Measurements from ENCODE around the gene TNNC2.
"Not testable (repeated sequence)": the region's sequence is repeated elsewhere in the genome, so short reads cannot be mapped to it uniquely, and the experiment has no call there.

The TNNC2 gene

DNA sequence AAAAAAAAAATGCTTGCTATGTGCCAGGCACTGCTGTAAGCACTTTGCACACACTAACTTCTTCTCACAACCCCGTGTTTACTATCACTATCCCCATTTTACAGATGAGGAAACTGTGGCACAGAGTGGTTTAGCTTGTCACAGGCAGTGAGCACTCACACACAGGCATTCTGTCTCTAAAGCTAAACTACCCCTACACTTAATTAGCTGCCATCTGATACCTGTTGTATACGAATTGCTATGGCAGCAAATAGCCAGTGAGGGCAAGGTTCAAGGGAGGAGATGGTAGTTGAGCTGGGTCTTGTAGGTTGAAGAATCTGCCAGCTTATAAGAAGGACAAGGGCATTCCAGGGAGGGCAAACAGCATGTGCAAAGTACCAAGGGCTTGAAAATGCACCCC lies 5.2 kb downstream of the TNNC2 start:
- DNase-seq (ENCODE audit: low read depth) = no peak

DNA sequence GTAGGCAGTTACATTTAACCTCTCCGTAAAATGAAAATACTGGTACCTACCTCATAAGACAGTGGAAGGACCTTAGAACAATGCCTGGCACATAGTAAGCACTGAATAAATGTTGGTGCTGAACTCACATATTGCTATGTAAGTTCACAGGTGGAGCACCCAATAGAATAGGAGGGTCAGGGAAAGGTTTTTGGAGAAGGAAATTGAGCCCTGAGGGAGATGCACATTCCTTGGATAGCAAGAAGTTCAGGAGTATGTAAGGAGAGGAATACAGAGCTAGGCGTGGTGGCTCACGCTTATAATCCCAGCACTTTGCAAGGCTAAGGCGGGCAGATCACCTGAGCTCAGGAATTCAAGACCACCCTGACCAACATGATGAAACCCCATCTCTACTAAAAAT lies 7.6 kb downstream of the TNNC2 start:
- no peak for DNase-seq (ENCODE audit: low read depth)

DNA sequence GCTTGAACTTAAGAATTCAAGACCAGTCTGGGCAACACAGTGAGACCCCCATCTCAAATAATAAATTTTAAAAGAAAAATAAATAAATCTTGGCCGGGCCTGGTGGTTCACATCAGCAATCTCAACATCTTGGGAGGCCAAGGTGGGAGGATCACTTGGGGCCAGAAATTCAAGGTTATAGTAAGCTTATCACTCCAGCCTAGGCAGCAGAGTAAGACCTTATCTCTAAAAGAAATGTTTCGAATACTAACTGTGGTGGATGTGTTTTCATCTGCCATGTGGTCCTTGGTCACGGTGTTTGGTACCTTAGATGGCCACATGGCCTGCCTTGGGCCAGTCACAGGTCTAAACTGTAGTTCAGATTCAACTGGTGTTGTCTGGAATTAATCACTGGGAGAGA lies 8.9 kb downstream of the TNNC2 start:
- no peak for DNase-seq (ENCODE audit: low read depth)

DNA sequence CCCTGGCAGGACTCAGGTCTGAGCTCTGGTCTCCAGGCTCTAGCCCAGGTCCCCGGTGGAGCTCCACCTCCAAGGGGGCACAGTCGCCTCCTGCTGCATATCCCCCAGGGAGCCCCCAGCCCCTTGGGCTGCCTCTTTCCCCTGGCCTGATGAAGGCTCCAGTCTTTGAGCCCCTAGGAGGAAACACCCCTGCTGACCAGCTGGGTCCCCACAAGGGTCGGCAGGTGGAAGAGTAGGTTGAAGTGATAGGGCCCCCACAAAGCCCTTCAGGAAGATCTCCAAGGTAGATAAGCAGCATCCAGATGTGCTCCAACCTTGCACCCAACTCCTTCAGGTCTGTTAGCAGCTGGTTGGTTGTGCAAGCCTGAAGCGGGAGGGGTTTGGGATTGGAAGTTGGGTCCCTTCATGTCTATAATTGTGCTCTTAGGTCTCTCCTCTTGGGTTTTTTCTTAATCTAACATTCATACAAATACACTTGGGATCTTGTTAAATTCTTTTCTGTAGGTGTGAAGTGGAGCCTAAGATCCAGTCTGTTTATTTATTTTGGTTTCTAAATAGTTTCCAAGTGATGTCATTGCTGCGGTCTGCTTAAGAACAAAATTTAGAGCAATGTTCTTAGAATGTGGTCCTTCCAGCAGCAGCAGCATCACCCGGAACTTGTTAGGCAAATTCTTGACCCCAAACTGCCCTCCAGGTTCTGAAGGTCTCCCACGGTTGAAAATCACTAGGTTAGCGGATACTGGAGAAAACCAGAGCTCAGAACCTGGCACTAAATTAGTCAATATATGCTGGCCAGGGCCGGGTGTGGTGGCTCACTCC lies 9.5 kb downstream of the TNNC2 start:
- peak; percentile 89 for DNase-seq (ENCODE audit: low read depth)

DNA sequence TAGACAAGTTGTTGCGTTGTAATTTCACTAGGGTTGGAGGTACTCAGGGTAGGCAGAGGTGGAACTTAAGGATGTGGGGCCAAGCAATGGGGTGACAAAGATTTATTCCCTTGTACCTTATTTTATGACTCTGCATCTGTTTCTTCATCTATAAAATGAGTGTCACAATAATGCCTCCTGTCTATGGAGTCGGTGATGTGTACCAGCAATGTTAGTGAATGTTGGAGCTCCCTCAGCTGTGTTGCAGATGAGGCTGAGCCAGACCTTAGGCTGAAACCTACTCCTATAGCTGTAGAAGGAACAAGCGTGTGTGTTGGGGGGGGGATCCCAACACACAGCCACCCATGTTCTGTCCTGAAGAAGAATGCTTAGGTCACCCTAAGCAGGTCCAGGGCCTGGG lies 10.2 kb downstream of the TNNC2 start:
- DNase-seq (ENCODE audit: low read depth) = no peak

DNA sequence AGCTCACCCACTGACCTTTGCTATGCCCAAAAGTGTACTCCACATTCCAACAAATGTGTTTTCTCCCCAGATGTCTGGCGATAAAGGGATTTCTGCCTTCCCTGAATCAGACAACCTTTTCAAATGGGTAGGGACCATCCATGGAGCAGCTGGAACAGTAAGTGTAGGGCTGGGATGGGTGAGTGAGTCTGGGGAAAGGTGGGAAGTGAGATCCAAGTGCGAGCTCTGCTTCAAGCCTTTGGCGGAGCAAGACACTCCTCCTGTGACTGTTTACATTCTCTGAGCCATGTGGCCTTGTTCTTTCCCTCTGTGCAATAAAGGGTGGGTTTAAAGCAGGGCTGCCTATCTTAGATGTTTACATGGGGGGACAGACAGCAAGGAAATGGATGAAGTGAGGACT lies 12.8 kb downstream of the TNNC2 start:
- no peak for DNase-seq (ENCODE audit: low read depth)

DNA sequence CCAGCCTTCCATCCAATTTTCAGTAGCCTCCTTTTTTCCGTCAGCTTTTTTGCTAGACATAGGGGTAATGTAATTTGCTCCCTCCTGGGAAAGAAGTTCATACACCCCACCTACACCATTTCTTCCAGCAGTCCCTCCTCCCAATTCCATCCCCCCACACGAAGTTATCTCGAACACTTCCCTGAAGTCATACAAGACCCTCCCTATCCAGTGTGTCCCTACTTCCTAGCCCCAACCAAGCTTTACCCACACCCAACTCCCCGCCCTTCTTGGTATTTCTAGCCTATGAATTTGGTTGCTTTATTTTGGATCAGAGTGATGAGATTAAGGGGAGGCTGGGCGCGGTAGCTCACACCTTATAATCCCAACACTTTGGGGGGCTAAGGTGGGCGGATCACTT lies 13.6 kb downstream of the TNNC2 start:
- DNase-seq (ENCODE audit: low read depth) = no peak

DNA sequence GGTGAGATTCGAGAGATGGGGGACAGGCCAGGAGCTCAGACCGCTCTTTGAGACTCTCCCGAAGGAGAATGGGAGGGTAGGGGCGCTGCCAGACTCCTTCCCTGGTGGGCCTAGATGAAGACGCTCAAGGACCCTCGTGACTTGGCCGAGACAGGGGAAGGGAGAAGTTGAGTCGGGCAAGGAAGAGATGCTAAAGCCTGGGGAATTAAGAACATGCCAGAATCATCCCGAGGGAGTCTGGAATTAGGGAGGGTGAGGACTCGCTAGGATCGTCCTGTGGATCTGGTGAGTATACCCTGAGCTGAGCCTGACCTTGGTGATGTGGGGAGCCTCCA lies 14.1 kb downstream of the TNNC2 start:
- no peak for DNase-seq (ENCODE audit: low read depth)

DNA sequence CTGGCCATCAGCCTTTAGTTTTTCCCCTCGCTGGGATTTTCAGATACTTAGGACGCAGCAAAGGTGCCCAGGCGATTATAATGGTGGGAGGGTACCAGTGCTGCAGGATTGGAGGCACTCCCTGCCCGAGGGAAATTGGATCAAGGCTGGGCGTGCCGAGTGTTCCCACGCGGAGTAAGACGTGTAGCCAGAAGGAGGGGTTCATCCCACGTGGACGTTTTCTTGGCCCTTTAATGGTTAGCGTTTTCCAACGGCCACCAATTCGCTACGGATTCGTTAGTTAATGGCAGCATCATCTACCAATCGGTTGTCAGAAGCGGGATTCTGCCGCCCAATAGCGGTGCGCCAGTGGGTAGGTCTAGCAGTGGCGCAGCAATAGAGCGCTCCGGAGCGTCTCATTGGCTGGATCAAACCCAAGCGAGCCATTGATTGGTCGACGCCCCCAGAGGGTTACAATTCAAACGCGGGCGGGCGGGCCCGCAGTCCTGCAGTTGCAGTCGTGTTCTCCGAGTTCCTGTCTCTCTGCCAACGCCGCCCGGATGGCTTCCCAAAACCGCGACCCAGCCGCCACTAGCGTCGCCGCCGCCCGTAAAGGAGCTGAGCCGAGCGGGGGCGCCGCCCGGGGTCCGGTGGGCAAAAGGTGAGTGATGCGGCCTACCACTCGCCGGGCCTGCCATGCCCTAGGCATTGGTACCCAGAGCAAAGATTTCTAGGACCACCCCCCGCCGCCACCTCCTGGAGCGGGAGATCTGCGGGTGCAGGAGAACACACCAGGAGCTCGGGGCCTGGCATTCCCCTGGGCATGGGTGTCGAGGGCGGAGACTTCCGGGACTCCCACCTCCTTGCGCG lies 14.7 kb downstream of the TNNC2 start, which contains the start of gene UBE2C:
UBE2C (plus strand) TSS at position 488 of the 849 bp plus-strand sequence; CDS start at position 540, 52 bp downstream.
- DNase-seq (ENCODE audit: low read depth) = peak; percentile 99

DNA sequence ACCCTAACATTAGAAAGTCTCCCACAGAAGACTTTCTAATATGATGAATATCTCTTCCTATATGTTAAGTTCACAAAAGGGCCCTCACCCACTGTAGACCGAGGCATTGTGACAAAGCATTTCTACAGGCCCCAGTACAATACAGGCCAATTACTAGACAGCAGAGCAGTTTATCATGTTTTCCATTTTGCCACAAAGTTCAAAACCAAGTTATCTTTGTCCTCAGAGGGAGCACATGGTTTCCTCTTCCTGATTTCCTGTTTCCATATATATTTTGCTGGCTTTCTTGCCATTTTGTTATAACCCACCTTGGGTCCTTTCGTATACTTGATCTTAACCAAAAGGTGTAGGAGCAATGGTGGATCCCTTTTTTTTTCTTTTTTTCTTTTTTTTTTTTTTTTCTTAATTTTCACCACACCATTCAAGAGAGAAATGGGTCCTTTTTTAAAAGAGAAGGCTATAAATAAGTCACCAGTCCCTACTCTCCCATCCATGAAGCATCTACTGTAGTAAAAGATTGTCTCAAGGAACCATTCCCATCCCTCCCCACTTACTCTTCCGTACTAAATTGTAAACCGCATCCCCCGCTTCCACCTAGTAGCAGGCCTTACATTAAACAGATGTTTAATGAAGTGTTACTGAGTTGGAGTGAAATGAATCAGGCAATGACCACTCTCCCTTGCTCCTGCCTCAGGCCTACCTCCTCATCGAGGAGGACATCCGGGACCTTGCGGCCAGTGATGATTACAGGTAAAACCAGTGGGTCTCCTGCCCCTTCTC lies 16.7 kb downstream of the TNNC2 start:
- DNase-seq (ENCODE audit: low read depth) = no peak

DNA sequence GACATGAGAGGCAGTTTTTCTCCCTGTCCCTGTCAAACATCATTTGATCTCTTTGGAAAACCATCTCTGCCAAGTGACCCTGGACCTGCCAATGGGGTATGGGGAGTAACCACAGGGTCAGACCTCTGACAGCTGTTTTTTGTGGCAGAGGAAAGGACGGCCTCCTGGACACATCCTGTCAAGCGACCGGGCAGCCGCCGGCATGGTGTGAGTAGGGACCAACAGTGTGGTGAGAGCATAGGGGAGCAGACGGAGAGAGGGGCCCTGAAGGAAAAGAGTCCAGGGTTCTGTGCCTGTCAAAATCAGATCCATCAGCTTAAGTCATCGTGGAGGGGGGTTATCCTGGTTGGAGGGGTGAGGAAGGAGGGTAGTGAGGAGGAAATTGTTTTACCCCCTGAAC lies 25.3 kb downstream of the TNNC2 start:
- DNase-seq (ENCODE audit: low read depth) = no peak

DNA sequence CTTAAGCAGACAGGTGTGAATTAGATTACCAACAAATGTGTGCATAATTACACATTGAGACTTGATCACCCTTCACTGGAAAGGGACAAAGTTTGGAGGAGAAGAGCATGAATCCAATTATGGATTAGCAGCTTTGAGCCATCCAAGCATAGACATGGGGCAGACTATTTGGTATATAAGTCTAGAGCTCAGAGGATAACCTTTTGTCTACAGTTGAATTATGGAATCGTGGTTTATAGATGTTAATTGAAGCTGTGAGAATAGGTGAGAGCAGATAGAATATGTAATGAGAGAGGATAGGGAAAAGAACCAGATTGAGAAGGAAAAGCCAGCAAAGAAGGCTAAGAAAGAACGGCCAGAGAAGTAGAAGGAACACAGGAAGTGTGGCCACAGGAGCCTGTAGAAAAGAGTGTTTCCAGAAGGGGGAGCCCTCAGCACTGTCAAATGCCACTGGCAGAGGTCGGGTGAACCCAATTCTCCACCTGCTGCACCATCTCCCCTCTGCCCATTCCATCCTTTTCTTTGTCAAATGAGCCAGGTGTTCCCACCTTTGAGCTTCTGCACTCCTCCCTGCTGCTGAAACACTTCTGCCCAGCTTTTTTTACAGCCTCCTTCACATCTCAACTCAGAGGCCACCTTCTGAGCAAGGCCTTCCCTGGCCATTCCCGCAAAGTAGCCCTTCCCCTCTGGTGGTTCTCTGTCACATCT lies 28.0 kb downstream of the TNNC2 start:
- DNase-seq (ENCODE audit: low read depth) = peak; percentile 64

DNA sequence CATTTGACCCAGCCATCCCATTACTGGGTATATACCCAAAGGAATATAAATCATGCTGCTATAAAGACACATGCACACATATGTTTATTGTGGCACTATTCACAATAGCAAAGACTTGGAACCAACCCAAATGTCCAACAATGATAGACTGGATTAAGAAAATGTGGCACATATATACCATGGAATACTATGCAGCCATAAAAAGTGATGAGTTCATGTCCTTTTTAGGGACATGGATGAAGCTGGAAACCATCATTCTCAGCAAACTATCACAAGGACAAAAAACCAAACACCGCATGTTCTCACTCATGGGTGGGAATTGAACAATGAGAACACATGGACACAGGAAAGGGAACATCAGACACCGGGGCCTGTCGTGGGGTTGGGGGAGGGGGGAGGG lies 29.2 kb downstream of the TNNC2 start:
- not testable (repeated sequence) for DNase-seq (ENCODE audit: low read depth)

DNA sequence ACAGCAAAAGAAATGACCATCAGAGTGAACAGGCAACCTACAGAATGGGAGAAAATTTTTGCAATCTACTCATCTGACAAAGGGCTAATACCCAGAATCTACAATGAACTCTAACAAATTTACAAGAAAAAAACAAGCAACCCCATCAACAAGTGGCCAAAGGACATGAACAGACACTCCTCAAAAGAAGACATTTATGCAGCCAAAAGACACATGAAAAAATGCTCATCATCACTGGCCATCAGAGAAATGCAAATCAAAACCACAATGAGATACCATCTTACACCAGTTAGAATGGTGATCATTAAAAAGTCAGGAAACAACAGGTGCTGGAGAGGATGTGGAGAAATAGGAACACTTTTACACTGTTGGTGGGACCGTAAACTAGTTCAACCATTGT lies 29.6 kb downstream of the TNNC2 start:
- DNase-seq (ENCODE audit: low read depth) = not testable (repeated sequence)

DNA sequence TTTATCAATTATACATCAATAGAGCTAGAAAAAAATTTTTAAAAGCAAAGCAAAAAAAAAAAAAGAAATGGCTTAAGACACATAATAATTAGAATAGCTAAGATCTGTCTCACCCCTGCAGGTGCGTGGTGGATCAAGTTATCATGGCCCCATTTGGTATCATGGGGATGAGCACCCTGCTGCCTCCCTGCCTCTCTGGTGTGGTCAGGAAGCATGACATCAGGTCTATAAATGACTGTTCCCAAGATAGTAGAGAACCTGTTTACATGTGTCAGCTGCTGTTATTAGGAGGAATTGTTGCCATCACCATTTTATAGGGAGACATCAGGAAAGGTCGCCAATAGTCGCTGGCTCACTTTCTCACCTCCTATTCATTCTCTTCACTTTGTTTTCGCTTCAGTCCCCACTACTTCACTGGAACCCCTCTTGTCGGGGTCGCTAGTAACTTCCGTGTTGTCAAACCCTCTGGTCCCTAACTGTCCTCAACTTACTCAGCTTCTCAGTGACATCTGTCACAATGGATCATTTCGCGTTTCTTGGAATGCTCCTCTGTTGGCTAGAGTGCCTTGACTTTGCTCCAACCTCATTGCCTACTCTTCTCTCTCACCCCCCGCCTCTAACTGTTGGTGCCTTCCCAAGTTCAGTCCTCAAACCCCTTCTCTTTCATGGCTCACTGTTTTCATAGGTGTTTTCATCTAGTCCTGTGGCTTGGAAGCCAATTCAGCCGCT lies 30.6 kb downstream of the TNNC2 start:
- no peak for DNase-seq (ENCODE audit: low read depth)

DNA sequence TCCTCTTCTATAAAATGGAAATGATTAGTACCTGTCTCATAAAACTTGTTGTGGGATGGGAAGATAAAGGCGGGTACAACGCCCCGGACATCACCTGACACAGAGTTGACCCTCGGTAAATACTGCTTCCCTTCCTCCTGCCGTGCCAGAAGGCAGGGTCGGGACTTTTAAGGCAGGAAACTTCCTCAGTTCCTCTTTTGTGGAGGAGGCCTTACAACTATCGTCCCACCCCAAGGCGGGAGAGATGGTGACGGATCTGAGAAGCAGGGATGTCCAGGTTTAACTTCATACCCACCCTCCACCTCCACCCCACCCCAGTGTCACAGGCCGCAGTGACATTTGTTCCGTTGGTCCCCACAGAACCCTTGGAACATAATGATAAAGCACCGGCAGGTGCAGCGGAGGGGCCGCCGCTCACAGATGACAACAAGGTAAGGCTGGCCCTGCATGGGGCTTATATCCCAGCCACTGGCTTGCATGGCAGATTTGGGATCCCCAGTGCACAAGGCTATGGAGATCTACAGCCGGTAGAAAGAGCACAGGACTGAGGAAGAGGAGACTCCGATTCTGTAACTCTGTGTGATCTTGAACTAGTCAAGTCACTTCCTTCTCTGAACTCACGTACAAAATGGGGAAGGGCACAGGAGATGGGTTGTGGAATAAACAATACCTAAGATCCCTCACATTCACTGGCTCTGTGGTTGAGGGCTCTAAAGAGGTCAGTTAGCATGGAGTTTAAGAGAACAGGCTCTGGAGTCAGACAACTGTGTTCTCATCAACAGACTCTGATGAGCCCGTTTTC lies 34.6 kb downstream of the TNNC2 start:
- DNase-seq (ENCODE audit: low read depth) = no peak

DNA sequence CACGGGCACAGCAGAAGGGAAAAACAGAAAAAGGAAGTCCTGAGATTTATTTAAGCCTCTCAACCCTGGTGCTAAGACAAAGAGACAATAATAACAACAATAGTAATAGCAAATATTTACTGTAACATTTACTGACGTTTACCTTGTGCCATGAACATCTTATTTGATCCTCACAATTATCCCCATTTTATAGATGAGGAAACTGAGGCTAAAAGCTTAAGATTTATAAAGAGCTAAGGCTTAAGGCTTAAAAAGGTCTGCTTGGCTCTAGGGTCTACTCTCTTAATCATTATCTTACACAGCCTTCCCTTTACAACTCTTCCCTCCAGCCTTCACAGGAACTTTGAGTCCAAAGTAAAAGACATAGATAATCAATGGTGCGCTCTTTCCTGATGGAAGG lies 38.8 kb downstream of the TNNC2 start:
- no peak for DNase-seq (ENCODE audit: low read depth)

DNA sequence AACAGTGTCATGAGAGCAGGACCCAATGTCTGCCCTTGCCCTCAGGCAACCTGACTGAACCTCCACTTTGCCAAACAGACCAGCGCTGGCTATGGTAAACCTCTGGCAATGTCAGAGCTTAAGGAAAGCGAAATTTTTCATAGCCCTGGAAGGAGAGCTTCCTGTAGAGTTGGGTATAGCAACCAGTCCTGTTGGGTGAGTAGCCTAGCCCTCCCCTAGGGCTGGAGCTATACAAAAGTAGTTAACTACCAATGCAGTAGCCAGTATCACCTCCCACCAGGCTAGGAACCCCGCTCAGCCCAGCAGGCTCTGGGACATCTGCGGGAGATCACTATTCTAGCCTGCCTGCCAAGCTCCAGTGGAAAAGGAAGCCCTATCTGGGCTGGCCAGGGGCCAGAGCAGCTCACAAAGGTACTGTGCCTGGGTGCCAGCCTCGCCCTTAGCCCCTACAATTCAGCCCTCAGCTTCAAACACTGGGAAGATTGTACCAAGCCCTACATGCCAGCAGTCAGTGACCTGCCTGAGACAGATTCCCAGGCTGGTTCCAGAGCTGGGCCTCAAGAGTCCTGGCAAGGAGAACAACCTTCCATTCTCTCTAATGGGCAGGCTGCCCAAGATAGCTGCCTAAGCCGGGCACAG lies 43.3 kb downstream of the TNNC2 start:
- DNase-seq (ENCODE audit: low read depth) = no peak

DNA sequence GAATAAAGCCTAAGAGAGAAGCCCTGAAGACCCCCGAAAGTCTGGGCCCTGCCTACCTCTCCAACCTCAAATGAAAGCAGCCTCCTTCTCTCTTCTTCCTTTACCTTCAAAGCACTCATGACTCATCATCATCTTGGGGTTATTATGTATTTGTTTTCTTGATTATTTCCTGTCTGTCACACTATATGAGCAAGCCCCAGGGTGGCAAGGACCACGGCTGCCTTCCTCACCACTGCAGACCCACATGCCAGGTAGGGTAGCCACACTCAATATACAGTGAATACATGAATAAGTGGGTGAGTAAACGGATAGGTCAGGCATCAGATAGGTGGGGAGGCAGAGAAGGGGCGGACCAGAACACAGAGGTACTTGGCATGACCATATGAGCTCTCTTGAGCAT lies 44.2 kb downstream of the TNNC2 start:
- no peak for DNase-seq (ENCODE audit: low read depth)

DNA sequence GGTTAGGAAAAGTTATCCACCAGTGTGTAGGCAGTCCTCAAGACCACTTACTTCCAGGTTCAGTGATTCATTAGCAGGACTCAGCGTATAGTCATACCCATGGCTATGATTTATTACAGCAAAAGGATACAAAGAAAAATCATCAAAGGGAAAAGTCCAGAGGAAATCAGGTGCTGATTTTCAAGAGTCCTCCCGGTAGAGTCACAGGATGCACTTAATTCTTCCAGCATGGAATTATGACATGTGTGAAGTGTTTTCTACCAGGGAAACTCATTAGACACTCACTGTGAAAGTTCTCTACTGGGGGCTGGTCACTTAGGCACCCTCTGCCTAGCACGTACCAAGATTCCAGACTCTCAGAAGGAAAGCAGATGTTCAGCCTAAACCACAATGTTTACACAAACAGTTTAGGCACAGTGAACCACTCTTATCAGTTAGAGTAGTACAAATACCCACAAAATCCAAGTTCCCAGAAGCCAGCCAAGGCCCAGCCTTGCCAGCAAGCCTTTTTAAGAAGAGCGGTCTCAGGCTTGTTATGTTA lies 45.7 kb downstream of the TNNC2 start:
- DNase-seq (ENCODE audit: low read depth) = peak; percentile 90

Data from EH (cell line).